GM18868 (cell line): Measurements from ENCODE around the gene TSSC4.

Experiments
- ATAC-seq: cut with Tn5 transposase; IDR thresholded peaks from one replicate; pipeline ENCODE4 v1.9.1; 2021; ENCODE audit warnings: mild to moderate bottlenecking, moderate library complexity; ENCODE audit not compliant: unreplicated experiment

TSSC4 gene

DNA sequence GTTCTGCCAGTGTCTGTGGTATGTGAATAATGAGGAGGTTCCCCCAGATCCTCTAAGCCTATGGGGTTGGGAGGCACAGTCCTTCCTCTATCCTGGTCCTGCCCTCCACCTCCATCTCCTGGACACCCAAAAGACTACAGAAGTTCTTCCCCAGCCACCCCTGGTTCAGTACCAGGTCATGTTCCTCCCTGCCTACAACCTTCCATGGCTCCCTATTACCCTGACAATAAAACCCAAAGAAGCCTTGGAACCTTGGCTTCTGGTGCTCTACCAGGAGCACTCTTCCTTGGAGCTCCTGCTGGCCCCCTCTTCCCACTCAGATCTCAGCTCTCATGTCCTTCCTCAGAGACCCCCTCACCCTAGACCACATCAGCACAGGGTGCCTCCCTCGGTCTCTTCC is 30.8 kb downstream of the TSSC4 start:
- ATAC-seq, result no peak

DNA sequence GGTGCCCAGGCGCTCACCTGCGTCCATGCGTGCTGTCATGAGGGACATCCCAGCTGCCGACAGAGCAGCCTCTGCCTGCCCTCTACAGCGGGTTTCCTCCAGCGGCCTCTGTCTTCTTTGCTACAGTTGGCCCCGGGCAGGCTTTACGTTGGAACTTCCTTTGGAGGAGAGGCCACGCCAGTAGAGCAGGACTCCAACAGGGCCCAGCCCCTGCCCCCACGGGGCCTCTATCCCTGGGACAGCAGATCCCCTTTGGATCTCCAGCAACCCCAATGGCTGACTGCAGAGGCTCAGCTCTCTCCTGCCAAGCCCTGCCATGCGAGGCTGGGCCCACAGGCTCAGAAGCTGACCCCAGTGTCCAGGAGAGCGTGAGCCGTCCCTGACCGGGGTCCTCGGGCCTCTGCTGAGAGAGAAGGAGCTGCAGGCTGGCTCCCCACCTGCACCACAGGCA is 31.6 kb downstream of the TSSC4 start:
- ATAC-seq, result no peak

GRCh38 chr11:2432628-2433071 is 32.1 kb downstream of the TSSC4 start:
- ATAC-seq, result no peak

DNA sequence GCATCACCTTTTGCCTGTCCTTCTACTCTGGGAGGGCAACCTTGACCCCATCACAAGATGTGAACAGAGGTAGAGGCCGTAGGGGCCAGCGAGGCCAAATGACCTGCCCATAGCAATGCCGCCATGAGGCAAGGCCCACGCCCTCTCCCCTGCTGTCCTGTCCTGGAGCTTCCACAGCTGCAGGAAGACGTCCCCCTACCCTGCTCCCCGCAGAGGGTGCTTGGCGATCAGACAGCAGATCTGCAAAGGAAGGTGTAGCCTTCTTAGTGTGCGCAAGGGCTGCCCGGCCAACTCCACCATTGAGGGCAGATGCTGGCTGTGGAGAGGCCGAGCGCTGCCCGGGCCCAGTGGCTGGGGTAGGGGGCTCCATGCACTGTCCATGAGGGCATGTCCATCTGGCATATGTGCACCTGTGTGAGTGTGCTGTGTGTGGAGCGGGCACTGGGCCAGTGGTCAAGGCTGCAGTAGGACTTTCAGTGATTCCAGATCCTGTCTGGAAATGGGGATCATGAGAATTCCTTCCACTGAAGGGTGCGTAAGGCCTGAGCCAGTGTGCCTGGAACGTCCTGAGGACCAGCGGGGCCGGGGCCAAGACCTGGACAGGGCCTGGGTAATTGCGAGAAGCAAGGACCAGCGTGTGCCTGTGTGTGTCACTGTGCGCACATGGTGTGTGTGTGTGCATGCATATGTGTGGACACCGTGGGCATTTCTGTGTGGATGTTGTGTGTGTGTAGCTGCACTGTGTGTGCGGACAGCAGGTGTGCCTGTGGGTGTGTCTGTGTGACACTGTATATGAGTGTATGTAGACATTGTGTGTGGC is 32.8 kb downstream of the TSSC4 start:
- no peak for ATAC-seq

DNA sequence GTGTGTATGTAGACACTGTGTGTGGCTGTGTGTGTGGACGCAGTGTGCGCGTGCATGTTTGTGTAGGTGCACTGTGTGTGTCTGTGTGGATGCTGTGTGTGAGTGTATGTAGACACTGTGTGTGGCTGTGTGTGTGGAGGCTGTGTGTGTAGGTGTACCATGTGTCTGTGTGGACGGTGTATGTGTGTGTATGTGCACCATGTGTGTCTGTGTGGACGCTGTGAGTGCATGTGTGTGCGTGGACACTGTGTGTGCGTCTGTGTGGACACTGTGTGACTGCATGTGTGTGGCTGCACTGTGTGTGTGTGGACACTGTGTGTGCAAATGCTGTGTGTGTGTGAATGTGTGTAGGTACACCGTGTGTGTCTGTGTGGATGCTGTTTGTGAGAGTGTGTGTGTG is 33.5 kb downstream of the TSSC4 start:
- ATAC-seq, result no peak

- no peak for ATAC-seq
These were observed 34.1 kb downstream of the TSSC4 start for GRCh38 chr11:2434506-2435255.

DNA sequence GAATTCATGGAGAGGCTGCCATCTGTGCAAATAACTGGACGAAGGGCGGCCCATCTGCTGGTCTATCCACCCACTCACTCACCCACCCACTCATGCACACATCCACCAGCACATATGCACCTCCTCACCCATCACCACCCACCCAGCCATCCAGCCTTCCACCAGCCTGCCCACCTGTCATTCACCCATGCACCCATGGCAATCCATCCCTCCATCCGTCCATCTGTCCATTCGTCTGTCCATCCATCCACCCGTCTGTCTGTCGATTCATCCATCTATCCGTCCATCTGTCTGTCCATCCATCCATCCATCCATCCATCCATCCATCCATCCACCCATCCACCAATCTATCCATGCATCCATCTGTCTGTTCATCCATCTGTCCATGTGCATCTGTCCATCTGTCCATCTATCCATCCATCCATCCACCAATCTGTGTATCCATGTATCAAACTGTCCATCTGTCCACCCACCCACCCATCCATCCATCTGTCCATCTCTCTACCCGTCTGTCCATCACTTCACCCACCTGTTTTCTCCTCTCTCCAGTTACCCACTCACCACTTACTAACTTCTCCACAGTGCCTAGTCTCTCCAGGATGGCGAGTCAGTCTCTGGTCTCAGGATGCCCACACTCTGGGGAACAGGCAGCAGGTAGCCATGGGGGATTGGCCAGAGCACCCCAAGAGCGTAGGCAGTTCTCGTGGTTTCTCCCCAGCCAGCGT is 34.9 kb downstream of the TSSC4 start:
- no peak for ATAC-seq

DNA sequence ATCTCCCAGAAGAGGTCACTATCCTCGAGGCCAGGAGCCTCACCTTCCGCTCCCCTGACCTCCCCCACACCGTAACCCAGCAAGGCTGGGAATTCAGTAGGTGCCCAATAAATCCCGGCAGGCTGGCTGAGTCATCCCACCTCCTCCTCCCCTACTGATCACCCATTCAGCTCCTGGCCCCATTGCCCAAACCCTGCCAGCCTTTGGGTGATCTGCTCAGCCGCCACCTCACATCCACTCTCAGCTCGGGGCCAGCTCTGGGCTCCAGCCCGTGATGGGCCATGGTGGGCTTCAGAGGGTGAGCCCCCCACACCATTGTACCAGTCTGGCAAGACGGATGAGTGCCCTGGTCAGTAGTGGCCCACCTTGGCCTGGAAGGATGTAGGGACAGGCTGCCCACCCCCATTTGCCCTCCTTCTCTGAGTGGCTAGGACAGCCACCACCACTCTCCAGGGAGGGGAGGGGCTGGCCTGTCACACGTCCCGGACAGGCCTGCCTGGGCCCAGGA is 35.5 kb downstream of the TSSC4 start:
- ATAC-seq, result no peak

DNA sequence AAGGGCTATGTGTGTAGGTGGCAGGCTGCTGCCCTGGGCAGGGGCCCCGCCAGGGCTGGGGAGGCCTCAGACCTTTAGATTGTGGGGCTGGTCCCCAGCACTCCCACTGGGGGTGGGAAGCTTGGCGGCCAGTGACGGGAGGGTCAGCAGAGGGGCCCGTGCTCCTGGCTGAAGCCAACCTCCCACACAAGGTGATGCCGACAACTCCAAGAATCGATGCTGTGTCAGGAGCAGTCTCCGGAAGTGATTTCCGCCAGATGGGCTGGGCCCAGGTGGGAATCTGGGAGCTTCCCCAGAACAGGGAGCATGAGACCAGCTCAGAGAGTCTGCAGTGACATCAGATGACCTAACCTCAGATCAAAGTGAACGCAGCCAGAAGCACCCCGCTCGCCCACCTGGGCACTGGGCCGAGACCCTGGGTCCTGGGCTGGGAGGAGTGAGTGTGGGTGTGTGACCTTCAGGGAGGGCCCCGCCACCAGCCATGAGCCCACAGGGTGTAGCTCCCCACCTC is 36.0 kb downstream of the TSSC4 start:
- ATAC-seq, result no peak

DNA sequence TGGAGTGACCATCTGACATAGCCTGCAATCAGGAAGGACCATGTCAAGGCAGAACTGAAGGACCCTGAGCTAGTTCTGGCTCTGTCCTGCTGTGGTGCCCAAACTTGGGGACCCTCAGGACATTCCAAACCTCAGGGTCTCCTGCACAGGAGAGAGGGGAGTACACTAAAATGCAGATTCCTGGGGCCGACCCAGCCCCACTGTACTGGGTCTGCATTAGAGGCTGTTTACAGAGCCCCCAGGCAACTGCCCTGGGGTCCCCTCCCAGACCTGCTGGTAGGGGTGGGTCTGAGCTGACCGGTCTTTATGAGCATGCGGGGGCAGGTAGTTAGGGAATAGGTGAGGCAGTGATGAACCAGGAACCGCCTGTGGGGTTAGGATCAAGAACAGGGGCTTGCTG is 37.0 kb downstream of the TSSC4 start:
- ATAC-seq, result no peak

DNA sequence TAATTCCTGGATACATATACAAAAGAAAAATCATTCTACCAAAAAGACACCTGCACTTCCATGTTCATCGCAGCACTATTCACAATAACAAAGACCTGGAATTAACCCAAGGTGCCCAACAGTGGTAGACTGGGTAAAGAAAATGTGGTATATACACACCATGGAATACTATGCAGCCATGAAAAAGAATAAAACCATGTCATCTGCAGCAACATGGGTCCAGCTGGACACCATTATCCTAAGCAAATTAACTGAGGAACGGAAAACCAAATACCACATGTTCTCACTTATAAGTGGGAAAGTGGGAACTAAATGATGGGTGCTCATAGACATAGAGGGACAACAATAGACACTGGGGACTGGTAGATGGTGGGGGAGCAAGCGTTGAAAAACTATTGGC is 39.3 kb downstream of the TSSC4 start:
- no peak for ATAC-seq

GRCh38 chr11:2440646-2441045 is 40.1 kb downstream of the TSSC4 start:
- no peak for ATAC-seq

DNA sequence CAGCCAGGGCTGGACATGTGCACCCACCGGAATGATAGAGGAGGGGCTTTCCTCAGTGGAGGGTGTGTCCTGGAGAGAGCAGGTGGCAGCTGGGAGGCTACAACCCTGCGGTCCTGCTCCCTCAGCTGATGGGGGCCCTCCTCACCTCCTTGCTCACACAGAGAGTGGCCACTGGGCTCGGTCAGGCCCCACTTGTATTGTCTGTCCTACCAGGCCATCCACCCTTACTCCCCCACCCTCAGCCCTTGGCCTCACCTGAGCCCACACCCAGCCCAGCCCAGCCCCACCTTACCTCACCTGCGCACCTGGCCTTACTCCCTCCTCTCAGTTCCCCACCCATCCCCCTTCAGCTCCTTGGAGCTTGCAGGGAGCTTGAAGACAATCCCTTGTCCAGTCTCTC is 40.6 kb downstream of the TSSC4 start:
- ATAC-seq, result no peak

GRCh38 chr11:2442589-2442988 is 42.0 kb downstream of the TSSC4 start:
- ATAC-seq, result no peak

GRCh38 chr11:2443406-2443805 is 42.9 kb downstream of the TSSC4 start:
- ATAC-seq, result no peak

GRCh38 chr11:2443881-2444820 is 43.6 kb downstream of the TSSC4 start, which contains the start of gene TRPM5:
TSS of gene TRPM5 (minus strand) at chr11:2444514. CDS start at chr11:2423036, 21,478 bp downstream.
- no peak for ATAC-seq

- no peak for ATAC-seq
These were observed 44.5 kb downstream of the TSSC4 start, which contains the start of gene KCNQ1 for GRCh38 chr11:2444821-2445745. TSS of gene KCNQ1 (plus strand) at chr11:2445008. CDS start at chr11:2445099, 91 bp downstream.

- ATAC-seq, result no peak
These were observed 45.4 kb downstream of the TSSC4 start for GRCh38 chr11:2445746-2446551.
